Esophagus squamous epithelium (tissue), 4 donors: Measurements from ENCODE around the gene PIP5K1B.

Experiments used
- POLR2A ChIP-seq, 4 donors: fragments of 450-650 bp; IDR thresholded peaks; one replicate each; pipeline ENCODE4 v1.6.1; 2017; ENCODE audit warnings: antibody characterized with exemption in 4 of 4, mild to moderate bottlenecking in 4 of 4, moderate library complexity in 3 of 4
- TF ChIP-seq, protein P1 (sequence below), 6 experiments: fragments of 450-650 bp in 4 of 6; fragments of 200-600 bp in 2 of 6; sonication (generic) in 2 of 6; IDR thresholded peaks; one replicate each; pipeline ENCODE4 v1.5.1; 2016 to 2019; ENCODE audit warnings: antibody characterized with exemption in 6 of 6, mild to moderate bottlenecking in 4 of 6, moderate library complexity in 4 of 6

GRCh38 chr9:68702493-68702892, 2.5 kb upstream of the PIP5K1B start:
- TF ChIP-seq, protein P1, sequence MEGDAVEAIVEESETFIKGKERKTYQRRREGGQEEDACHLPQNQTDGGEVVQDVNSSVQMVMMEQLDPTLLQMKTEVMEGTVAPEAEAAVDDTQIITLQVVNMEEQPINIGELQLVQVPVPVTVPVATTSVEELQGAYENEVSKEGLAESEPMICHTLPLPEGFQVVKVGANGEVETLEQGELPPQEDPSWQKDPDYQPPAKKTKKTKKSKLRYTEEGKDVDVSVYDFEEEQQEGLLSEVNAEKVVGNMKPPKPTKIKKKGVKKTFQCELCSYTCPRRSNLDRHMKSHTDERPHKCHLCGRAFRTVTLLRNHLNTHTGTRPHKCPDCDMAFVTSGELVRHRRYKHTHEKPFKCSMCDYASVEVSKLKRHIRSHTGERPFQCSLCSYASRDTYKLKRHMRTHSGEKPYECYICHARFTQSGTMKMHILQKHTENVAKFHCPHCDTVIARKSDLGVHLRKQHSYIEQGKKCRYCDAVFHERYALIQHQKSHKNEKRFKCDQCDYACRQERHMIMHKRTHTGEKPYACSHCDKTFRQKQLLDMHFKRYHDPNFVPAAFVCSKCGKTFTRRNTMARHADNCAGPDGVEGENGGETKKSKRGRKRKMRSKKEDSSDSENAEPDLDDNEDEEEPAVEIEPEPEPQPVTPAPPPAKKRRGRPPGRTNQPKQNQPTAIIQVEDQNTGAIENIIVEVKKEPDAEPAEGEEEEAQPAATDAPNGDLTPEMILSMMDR (IDR thresholded peaks at IDR 0.05), result no peak
- no peak for TF ChIP-seq POLR2A (IDR thresholded peaks at IDR 0.05)
